ENCODE results near the gene NXNL2. TPM values are rescaled to one million over a fixed set of nuclear protein-coding genes. Genes with fewer than 3 reads are reported as not detected.

NXNL2 gene
- total and polyA plus RNA-seq, 12 donors = 0.09 TPM; not detected in 11

GRCh38 chr9:88585426-88585825 lies 50.4 kb downstream of the NXNL2 start:
- Histone ChIP-seq H3K9me3 (peaks cover 0 to 3% (median 0%) of the 10 kb centered on the region in 11 donors), H3K27ac (no peak overlapping the region), H3K36me3 (no peaks in the 10 kb centered on the region), H3K4me1 (peaks cover 0 to 9% (median 0%) of the 10 kb centered on the region in 9 donors), H3K4me3 (no peak overlapping the region), H3K27me3 (peaks cover 0 to 5% (median 0%) of the 10 kb centered on the region in 7 donors)
- DNase-seq (no peak), ATAC-seq (no peak)
- intact Hi-C loops (cut with DNase I) = no loop called here
- TF ChIP-seq, protein P1, sequence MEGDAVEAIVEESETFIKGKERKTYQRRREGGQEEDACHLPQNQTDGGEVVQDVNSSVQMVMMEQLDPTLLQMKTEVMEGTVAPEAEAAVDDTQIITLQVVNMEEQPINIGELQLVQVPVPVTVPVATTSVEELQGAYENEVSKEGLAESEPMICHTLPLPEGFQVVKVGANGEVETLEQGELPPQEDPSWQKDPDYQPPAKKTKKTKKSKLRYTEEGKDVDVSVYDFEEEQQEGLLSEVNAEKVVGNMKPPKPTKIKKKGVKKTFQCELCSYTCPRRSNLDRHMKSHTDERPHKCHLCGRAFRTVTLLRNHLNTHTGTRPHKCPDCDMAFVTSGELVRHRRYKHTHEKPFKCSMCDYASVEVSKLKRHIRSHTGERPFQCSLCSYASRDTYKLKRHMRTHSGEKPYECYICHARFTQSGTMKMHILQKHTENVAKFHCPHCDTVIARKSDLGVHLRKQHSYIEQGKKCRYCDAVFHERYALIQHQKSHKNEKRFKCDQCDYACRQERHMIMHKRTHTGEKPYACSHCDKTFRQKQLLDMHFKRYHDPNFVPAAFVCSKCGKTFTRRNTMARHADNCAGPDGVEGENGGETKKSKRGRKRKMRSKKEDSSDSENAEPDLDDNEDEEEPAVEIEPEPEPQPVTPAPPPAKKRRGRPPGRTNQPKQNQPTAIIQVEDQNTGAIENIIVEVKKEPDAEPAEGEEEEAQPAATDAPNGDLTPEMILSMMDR (IDR thresholded peaks at IDR 0.05) = no peak
- WGBS, 2 donors = 85 to 93% methylated on average over 1 of the region's 1 CpG

GRCh38 chr9:88586452-88586851 lies 51.5 kb downstream of the NXNL2 start:
- Histone ChIP-seq H3K27ac (no peak overlapping the region), H3K4me1 (peaks cover 0 to 9% (median 0%) of the 10 kb centered on the region in 9 donors), H3K4me3 (no peak overlapping the region), H3K27me3 (peaks cover 0 to 8% (median 0%) of the 10 kb centered on the region in 7 donors), H3K9me3 (peaks cover 0 to 3% (median 0%) of the 10 kb centered on the region in 11 donors), H3K36me3 (no peaks in the 10 kb centered on the region)
- TF ChIP-seq, protein P1 (IDR thresholded peaks at IDR 0.05) = no peak
- intact Hi-C loops (cut with DNase I) = no loop called here
- DNase-seq (no peak), ATAC-seq (no peak)
- WGBS, 2 donors = 87 to 90% methylated on average over 3 of the region's 3 CpGs

DNA sequence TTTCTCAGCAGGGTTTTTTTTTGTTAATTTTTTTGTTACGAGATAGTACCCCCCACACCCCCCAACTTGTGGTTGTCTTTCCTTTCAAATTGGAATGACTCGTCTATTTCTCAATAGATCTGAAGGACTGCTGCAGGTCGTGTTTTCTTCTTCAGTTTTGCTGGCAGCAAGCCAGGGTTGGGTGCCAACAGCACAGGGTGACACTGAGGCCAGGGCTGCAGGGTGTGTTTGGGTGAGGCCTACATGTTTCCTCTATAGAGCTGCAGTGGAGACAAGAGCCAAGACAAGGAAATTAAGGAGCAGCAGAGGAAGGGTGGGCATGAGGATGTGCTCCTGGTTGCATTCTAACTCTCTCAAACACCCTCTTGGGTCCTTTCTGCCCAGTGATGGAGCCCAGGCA lies 52.2 kb downstream of the NXNL2 start:
- no peak overlapping the region for H3K27ac ChIP-seq
- ATAC-seq (peak in 1 of 8 donors; percentile 17), DNase-seq (no peak)
- H3K36me3 ChIP-seq = no peaks in the 10 kb centered on the region
- peaks cover 0 to 9% (median 0%) of the 10 kb centered on the region in 9 donors for H3K4me1 ChIP-seq
- intact Hi-C loops (cut with DNase I) = no loop called here
- peaks cover 0 to 3% (median 0%) of the 10 kb centered on the region in 11 donors for H3K9me3 ChIP-seq
- H3K27me3 ChIP-seq = peaks cover 0 to 9% (median 0%) of the 10 kb centered on the region in 7 donors
- H3K4me3 ChIP-seq = no peak overlapping the region
- TF ChIP-seq, protein P1 (IDR thresholded peaks at IDR 0.05) = no peak
- WGBS, 2 donors = 60 to 63% methylated on average over 3 of the region's 3 CpGs

- H3K4me3 ChIP-seq = no peak overlapping the region
- peak in 1 of 8 donors; percentile 26 for ATAC-seq
- DNase-seq = no peak
- H3K36me3 ChIP-seq = no peaks in the 10 kb centered on the region
- peaks cover 0 to 9% (median 0%) of the 10 kb centered on the region in 9 donors for H3K4me1 ChIP-seq
- peaks cover 0 to 14% (median 0%) of the 10 kb centered on the region in 7 donors for H3K27me3 ChIP-seq
- peak overlapping the region in 1 of 10 donors; percentile 36 for H3K27ac ChIP-seq
- TF ChIP-seq, protein P1 (IDR thresholded peaks at IDR 0.05) = no peak
- H3K9me3 ChIP-seq = peaks cover 0 to 3% (median 0%) of the 10 kb centered on the region in 11 donors
- intact Hi-C loops (cut with DNase I) = no loop called here
- WGBS, 2 donors = 89 to 90% methylated on average over 9 of the region's 9 CpGs
Measured at GRCh38 chr9:88587885-88588649, 53.1 kb downstream of the NXNL2 start.

Data from heart right ventricle (tissue), 16 donors.